ENCODE measurements around the gene DENND5B.

GRCh38 chr12:31618228-31619025 lies 27.5 kb upstream of the DENND5B start:
- TF ChIP-seq POLR2AphosphoS5 (IDR thresholded peaks at IDR 0.05) (no peak), POLR2A (IDR thresholded peaks at IDR 0.05) (no peak)
